Measurements from ENCODE around the gene LMCD1.
A peak's percentile ranks its signal among the peaks of the same experiment; 100 is the strongest.

- no peak; the same call in none of the 2 replicates for TF ChIP-seq EP300 (IDR thresholded peaks at IDR 0.05; ENCODE audit: borderline replicate concordance)
- no peak for TF ChIP-seq ZBTB7A (IDR thresholded peaks at IDR 0.05; ENCODE audit: low read depth)
- no peak for TF ChIP-seq YY1 (IDR thresholded peaks at IDR 0.05; ENCODE audit: low read depth)
- no peak for TF ChIP-seq TAF1 (IDR thresholded peaks at IDR 0.05; ENCODE audit: low read depth)
- TF ChIP-seq MAX (IDR thresholded peaks at IDR 0.05), result no peak; the same call in 1 of the 2 replicates
- TF ChIP-seq USF1 (IDR thresholded peaks at IDR 0.05), result no peak
- TF ChIP-seq NFIC (IDR thresholded peaks at IDR 0.05), result peak; percentile 75
- TF ChIP-seq REST (IDR thresholded peaks at IDR 0.05; ENCODE audit: low read depth), result no peak
- peak; percentile 61 for TF ChIP-seq CEBPB (IDR thresholded peaks at IDR 0.05)
- TF ChIP-seq RAD21 (IDR thresholded peaks at IDR 0.05; ENCODE audit: low read depth), result no peak
- TF ChIP-seq EGR1 (IDR thresholded peaks at IDR 0.05), result no peak
- peak; percentile 73 for TF ChIP-seq TCF12 (IDR thresholded peaks at IDR 0.05; ENCODE audit: low read depth)
Observed at GRCh38 chr3:8499181-8499611, 2.4 kb upstream of the LMCD1 start.

Data from Ishikawa (cell line).